PC-9 (cell line): ENCODE data around the gene SERINC5. TPM values are rescaled to one million over a fixed set of nuclear protein-coding genes. Genes with fewer than 3 reads are reported as not detected.

Source experiments
- BruUV-seq: library from RNA; stranded (reverse); fragments of 400-500 nt; replicated peaks from 2 replicates; lab custom pipeline; 2021; lab: Mats Ljungman, UMichigan
- CTCF ChIA-PET: fragments of 300-600 bp; sonication (Branson Sonifier 250); formaldehyde crosslinking; loops from one replicate; lab custom pipeline; 2022; ENCODE audit warnings: antibody characterized with exemption; lab: Charles Lee
- POLR2A ChIA-PET: fragments of 300-600 bp; sonication (Branson Sonifier 250); formaldehyde crosslinking; loops from one replicate; lab custom pipeline; 2022; ENCODE audit warnings: antibody characterized with exemption; ENCODE audit not compliant: unreplicated experiment; lab: Charles Lee
- DNase-seq, 2 experiments: peaks; one replicate each; pipeline versions ENCODE4 v3.0.0 to v3.0.0-alpha.2; 2015 to 2022; ENCODE audit warnings: mixed read lengths in 1 of 2
- H2AFZ ChIP-seq: fragments of 200-600 bp; sonication (generic); 2 replicates; pipeline ENCODE4 v1.8.1; 2017; ENCODE audit warnings: antibody characterized with exemption
- H3F3A ChIP-seq: fragments of 200-600 bp; sonication (generic); 2 replicates; pipeline ENCODE4 v1.8.1; 2017; ENCODE audit warnings: antibody characterized with exemption, mild to moderate bottlenecking, low read depth; ENCODE audit not compliant: insufficient read depth
- H3K27ac ChIP-seq: fragments of 200-600 bp; sonication (generic); 2 replicates; pipeline ENCODE4 v1.6.1; 2016; ENCODE audit warnings: mixed run types
- H3K27me3 ChIP-seq: fragments of 200-600 bp; sonication (generic); 2 replicates; pipeline ENCODE4 v1.6.1; 2016; ENCODE audit warnings: low read depth, mixed run types; ENCODE audit not compliant: insufficient read depth
- H3K36me3 ChIP-seq: fragments of 200-600 bp; sonication (generic); 2 replicates; pipeline ENCODE4 v1.6.1; 2016; ENCODE audit warnings: low read depth, mixed run types
- H3K4me1 ChIP-seq: fragments of 200-600 bp; sonication (generic); replicated peaks from 2 replicates; pipeline ENCODE4 v1.6.1; 2016; ENCODE audit warnings: mixed run types; ENCODE audit not compliant: insufficient read depth
- H3K4me2 ChIP-seq: fragments of 200-600 bp; sonication (generic); 2 replicates; pipeline ENCODE4 v1.6.1; 2017; ENCODE audit warnings: mixed run types
- H3K4me3 ChIP-seq: fragments of 200-600 bp; sonication (generic); 2 replicates; pipeline ENCODE4 v1.6.1; 2016; ENCODE audit warnings: mixed run types
- H3K79me2 ChIP-seq: fragments of 200-600 bp; sonication (generic); 2 replicates; pipeline ENCODE4 v1.6.1; 2017; ENCODE audit warnings: low read depth, mixed run types
- H3K9me2 ChIP-seq: fragments of 200-600 bp; sonication (generic); 2 replicates; pipeline ENCODE4 v1.8.1; 2017; ENCODE audit warnings: mild to moderate bottlenecking; ENCODE audit not compliant: insufficient read depth
- H3K9me3 ChIP-seq: fragments of 200-600 bp; sonication (generic); 2 replicates; pipeline ENCODE4 v1.8.1; 2016; ENCODE audit warnings: low read depth; ENCODE audit not compliant: insufficient read depth
- H4K20me1 ChIP-seq: fragments of 200-600 bp; sonication (generic); 2 replicates; pipeline ENCODE4 v1.8.1; 2017; ENCODE audit not compliant: insufficient read depth
- EZH2 ChIP-seq: fragments of 200-600 bp; sonication (generic); IDR thresholded peaks from 2 replicates; pipeline ENCODE4 v1.8.0; 2017; ENCODE audit warnings: antibody characterized with exemption, low read depth
- intact Hi-C: fragments of 100-400 bp; cut with micrococcal nuclease; formaldehyde crosslinking; loops from one replicate; pipeline ENCODE4 v1.10.0; 2022; ENCODE audit not compliant: unreplicated experiment
- total RNA-seq: library from RNA; stranded (reverse); gene quantifications from 2 replicates; pipeline ENCODE4 v1.2.3, GENCODE V29; 2021
- TF ChIP-seq, protein P1 (sequence below): fragments of 200-600 bp; sonication (generic); conservative IDR thresholded peaks from 2 replicates; pipeline ENCODE4 v1.6.1; 2017; ENCODE audit warnings: mixed run types, antibody characterized with exemption, mild to moderate bottlenecking, moderate library complexity

SERINC5 gene
- total RNA-seq, 1 experiment from 2014 or later, result 68.8 TPM

DNA sequence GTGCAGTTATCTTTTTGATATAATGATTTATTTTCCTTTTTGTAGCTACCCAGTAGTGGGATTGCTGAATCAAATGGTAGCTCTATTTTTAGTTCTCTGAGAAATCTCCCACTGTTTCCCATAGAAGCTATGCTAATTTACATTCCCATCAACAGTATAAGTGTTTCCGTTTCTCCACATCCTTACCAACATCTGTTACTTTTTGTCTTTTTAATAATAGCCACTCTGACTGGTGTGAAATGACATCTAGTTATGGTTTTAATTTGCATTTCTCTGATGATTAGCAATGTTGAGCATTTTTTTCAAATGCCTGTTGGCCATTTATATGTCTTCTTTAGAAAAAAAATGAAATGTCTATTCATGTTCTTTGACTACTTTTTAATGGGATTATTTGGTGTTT, 94.7 kb downstream of the SERINC5 start:
- no TSS peak for BruUV-seq
- Histone ChIP-seq H3K4me1 (no peaks in the 10 kb centered on the region), H3K4me2 (no peak overlapping the region), H3K4me3 (no peak overlapping the region), H2AFZ (no peak overlapping the region), H3K9me2 (peaks cover 4% of the 10 kb centered on the region; the same call in 1 of the 2 replicates), H4K20me1 (no peaks in the 10 kb centered on the region), H3K27ac (no peak overlapping the region), H3F3A (peaks cover 28% of the 10 kb centered on the region), H3K27me3 (no peaks in the 10 kb centered on the region), H3K79me2 (no peaks in the 10 kb centered on the region), H3K9me3 (no peaks in the 10 kb centered on the region), H3K36me3 (peaks cover 21% of the 10 kb centered on the region)
- no peak for DNase-seq
- POLR2A ChIA-PET, result no interaction called here
- TF ChIP-seq, protein P1, sequence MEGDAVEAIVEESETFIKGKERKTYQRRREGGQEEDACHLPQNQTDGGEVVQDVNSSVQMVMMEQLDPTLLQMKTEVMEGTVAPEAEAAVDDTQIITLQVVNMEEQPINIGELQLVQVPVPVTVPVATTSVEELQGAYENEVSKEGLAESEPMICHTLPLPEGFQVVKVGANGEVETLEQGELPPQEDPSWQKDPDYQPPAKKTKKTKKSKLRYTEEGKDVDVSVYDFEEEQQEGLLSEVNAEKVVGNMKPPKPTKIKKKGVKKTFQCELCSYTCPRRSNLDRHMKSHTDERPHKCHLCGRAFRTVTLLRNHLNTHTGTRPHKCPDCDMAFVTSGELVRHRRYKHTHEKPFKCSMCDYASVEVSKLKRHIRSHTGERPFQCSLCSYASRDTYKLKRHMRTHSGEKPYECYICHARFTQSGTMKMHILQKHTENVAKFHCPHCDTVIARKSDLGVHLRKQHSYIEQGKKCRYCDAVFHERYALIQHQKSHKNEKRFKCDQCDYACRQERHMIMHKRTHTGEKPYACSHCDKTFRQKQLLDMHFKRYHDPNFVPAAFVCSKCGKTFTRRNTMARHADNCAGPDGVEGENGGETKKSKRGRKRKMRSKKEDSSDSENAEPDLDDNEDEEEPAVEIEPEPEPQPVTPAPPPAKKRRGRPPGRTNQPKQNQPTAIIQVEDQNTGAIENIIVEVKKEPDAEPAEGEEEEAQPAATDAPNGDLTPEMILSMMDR, result no peak
- no peak for TF ChIP-seq EZH2
- CTCF ChIA-PET, result no interaction called here
- intact Hi-C loops, result no loop called here

DNA sequence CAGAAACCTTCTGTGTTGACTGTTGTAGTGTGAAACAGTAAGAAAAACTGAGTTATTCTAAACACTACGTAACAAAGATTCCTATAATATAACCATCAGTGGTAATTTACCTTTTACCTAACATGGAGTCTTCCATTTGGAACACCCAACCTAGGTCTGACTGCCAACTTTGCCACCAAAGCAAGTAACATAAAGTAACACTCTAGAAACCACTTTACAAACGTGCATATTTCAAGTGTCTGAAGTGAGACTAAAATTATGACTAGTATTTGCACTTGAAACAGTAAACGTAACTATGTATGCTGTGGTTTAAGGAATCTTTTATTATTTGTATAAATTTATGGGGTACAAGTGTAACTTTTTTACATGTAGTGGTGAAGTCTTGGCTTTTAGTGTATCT, 95.6 kb downstream of the SERINC5 start:
- TF ChIP-seq EZH2, result no peak
- H3K4me1 ChIP-seq, result no peaks in the 10 kb centered on the region
- H3K9me2 ChIP-seq, result peaks cover 4% of the 10 kb centered on the region; the same call in 1 of the 2 replicates
- no peaks in the 10 kb centered on the region for H3K9me3 ChIP-seq
- H3K4me3 ChIP-seq, result no peak overlapping the region
- no peak overlapping the region for H3K27ac ChIP-seq
- no peak overlapping the region for H3K4me2 ChIP-seq
- no peak for DNase-seq
- POLR2A ChIA-PET, result no interaction called here
- CTCF ChIA-PET, result no interaction called here
- no peaks in the 10 kb centered on the region for H3K79me2 ChIP-seq
- H2AFZ ChIP-seq, result no peak overlapping the region
- intact Hi-C loops, result no loop called here
- peaks cover 27% of the 10 kb centered on the region for H3F3A ChIP-seq
- H4K20me1 ChIP-seq, result no peaks in the 10 kb centered on the region
- peaks cover 20% of the 10 kb centered on the region for H3K36me3 ChIP-seq
- H3K27me3 ChIP-seq, result no peaks in the 10 kb centered on the region
- BruUV-seq, result no TSS peak

DNA sequence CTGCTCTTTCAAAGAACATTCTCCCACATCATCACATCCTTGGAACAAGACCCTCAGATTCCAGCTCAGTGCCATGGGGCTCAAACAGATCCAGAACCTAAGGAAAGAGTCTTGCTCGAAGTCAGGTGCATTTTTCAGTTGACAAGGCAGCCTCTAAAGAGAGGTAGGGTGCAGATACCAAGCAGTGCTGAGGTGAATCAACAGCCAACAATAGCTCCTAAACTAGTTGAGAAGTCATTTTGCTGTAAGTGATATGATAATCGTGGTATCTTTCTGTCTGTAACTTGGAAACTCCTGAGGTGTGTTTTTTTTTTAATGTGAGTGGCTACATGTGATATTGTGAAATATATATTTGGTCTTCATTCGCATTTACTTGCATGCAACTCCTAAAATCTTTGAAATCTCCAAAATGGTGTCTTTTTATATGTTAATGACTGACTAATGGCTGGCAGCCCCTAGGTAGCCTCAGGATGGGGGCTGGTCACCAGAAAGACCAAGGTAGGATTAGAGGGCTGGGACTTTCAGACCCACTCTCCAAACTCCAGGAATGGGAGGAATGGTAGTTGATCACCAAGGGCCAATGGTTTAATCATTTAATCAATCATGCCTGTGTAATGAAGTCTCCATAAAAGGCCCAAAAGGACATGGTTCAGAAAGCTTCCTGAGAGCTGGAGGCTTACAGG, 96.6 kb downstream of the SERINC5 start:
- Histone ChIP-seq H2AFZ (no peak overlapping the region), H3K27ac (no peak overlapping the region), H3K79me2 (no peaks in the 10 kb centered on the region), H3K9me2 (peaks cover 4% of the 10 kb centered on the region; the same call in 1 of the 2 replicates), H3K4me2 (no peak overlapping the region), H3K9me3 (no peaks in the 10 kb centered on the region), H3K27me3 (no peaks in the 10 kb centered on the region), H3K36me3 (peaks cover 24% of the 10 kb centered on the region), H3K4me3 (no peak overlapping the region), H3F3A (peaks cover 22% of the 10 kb centered on the region; the same call in 1 of the 2 replicates), H3K4me1 (no peaks in the 10 kb centered on the region), H4K20me1 (no peaks in the 10 kb centered on the region)
- BruUV-seq, result no TSS peak
- no peak for TF ChIP-seq EZH2
- TF ChIP-seq, protein P1, result no peak
- intact Hi-C loops, result no loop called here
- CTCF ChIA-PET, result no interaction called here
- no peak for DNase-seq
- POLR2A ChIA-PET, result interaction anchor here (0.6 kb wide), 1 partner anchor 98 kb away, joined by 10 read pairs; no protein-coding TSS in a partner anchor
